Fibroblast of the aortic adventitia (primary cell): ENCODE results near the gene DLGAP1. TPM values are rescaled to one million over a fixed set of nuclear protein-coding genes. Genes with fewer than 3 reads are reported as not detected.

Source experiments
- DNase-seq: peaks from one replicate; pipeline ENCODE4 v3.0.0-alpha.2; 2010; ENCODE audit warnings: low read depth
- H3K4me3 ChIP-seq: 2 replicates; pipeline ENCODE4 v1.5.1; 2011; ENCODE audit warnings: low read depth, mild to moderate bottlenecking, control low read depth, low read length, moderate library complexity
- CTCF ChIP-seq: IDR thresholded peaks from 2 replicates; pipeline ENCODE4 v1.5.1; 2011; ENCODE audit warnings: mild to moderate bottlenecking, low read length, control low read depth, inconsistent platforms; ENCODE audit not compliant: insufficient read depth
- total RNA-seq: library from RNA; depleted of rRNA; stranded (reverse); fragments of >200 nt; gene quantifications from 2 replicates; pipeline ENCODE4 v1.2.3, GENCODE V29; 2012; ENCODE audit warnings: low replicate concordance

DLGAP1 gene
- total RNA-seq, 1 donor, result 1.4 TPM

- no peak for TF ChIP-seq CTCF
- no peak overlapping the region for H3K4me3 ChIP-seq
- DNase-seq, result no peak
Measured at GRCh38 chr18:4250141-4250540, 205.0 kb downstream of the DLGAP1 start.

GRCh38 chr18:4248686-4249085, 206.4 kb downstream of the DLGAP1 start:
- no peak for TF ChIP-seq CTCF
- H3K4me3 ChIP-seq, result no peak overlapping the region
- DNase-seq, result no peak

GRCh38 chr18:4246374-4246773, 208.7 kb downstream of the DLGAP1 start:
- no peak for DNase-seq
- no peak overlapping the region for H3K4me3 ChIP-seq
- TF ChIP-seq CTCF, result no peak

- no peak for DNase-seq
- no peak overlapping the region for H3K4me3 ChIP-seq
- no peak for TF ChIP-seq CTCF
Measured at GRCh38 chr18:4245456-4245855, 209.7 kb downstream of the DLGAP1 start.

- no peak for DNase-seq
- no peak for TF ChIP-seq CTCF
- H3K4me3 ChIP-seq, result no peak overlapping the region
Measured at GRCh38 chr18:4242431-4243161, 212.5 kb downstream of the DLGAP1 start.

- DNase-seq, result no peak
- H3K4me3 ChIP-seq, result no peak overlapping the region
- no peak for TF ChIP-seq CTCF
Measured at GRCh38 chr18:4241090-4241617, 214.0 kb downstream of the DLGAP1 start.
